ENCODE data around the gene CUL2. TPM values are rescaled to one million over a fixed set of nuclear protein-coding genes. Genes with fewer than 3 reads are reported as not detected.

CUL2 gene
- total and polyA plus RNA-seq, 2 of the 4 experiments (the other 2 are of a cell fraction): 18.9 to 36.6 TPM

DNA sequence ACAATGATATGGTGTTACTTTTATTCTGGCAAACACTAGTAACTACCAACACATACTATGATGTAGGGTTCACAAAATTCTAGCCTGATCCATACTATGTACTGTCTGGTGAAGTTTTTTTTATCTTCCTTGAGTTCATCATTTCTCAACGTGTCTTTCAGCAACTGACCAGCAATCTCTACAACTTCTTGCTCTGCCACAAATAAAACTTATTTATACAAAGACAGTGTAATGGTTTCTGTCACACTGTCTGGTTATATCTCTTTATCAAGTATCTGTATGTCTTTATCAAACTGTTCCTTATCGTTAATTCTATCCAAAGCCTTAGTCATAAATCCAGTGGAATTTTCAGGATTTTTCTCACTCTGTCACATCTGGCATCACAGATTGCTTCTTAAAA lies 69.7 kb downstream of the CUL2 start:
- Histone ChIP-seq H3K79me1 (ENCODE audit: low read depth in 1 of 2, low read length in 2 of 2) (peaks cover 0 to 5% of the 10 kb centered on the region in 2 experiments; a peak in 3 of 4 replicates), H3K27me3 (ENCODE audit: control insufficient read depth, insufficient read depth, low read length) (no peaks in the 10 kb centered on the region), H2BK15ac (ENCODE audit: low read depth, low read length) (no peak overlapping the region), H2BK120ac (ENCODE audit: low read depth, low read length) (no peak overlapping the region), H3K56ac (ENCODE audit: extremely low read depth, insufficient read depth, low read length) (no peak overlapping the region), H3K14ac (replicated peaks; ENCODE audit: low read depth, low read length) (no peak overlapping the region), H3K4me1 (ENCODE audit: control insufficient read depth, insufficient read depth, low read length) (no peaks in the 10 kb centered on the region), H4K5ac (ENCODE audit: low read depth, low read length) (no peak overlapping the region), H3K4me3 (ENCODE audit: insufficient read depth, low read depth, low read length) (no peak overlapping the region), H4K91ac (ENCODE audit: insufficient read depth, low read depth, low read length) (no peak overlapping the region), H2AK9ac (replicated peaks; ENCODE audit: low read depth, low read length, poor library complexity) (no peak overlapping the region), H3K18ac (ENCODE audit: low read depth, low read length) (no peak overlapping the region), H2BK20ac (ENCODE audit: low read depth, low read length) (no peak overlapping the region), H4K8ac (ENCODE audit: low read depth in 2 of 2, low read length in 2 of 2) (no peak overlapping the region), H3K9ac (ENCODE audit: low read depth, low read length) (no peak overlapping the region), H3K23ac (ENCODE audit: low read depth, low read length) (no peak overlapping the region), H2BK5ac (ENCODE audit: low read depth, low read length, poor library complexity, severe bottlenecking) (no peak overlapping the region), H3K36me3 (ENCODE audit: control insufficient read depth, insufficient read depth, low read length) (peaks cover 6% of the 10 kb centered on the region; the same call in 1 of the 2 replicates), H3K27ac (ENCODE audit: insufficient read depth, low read length) (no peak overlapping the region), H4K20me1 (ENCODE audit: insufficient read depth, low read length) (no peaks in the 10 kb centered on the region), H3K4ac (ENCODE audit: low read depth, low read length) (no peak overlapping the region), H3K9me3 (ENCODE audit: control insufficient read depth, insufficient read depth, low read length) (no peaks in the 10 kb centered on the region), H2AFZ (replicated peaks; ENCODE audit: low read length, poor library complexity) (no peak overlapping the region), H3K4me2 (ENCODE audit: low read depth, low read length) (no peak overlapping the region), H3K9me1 (ENCODE audit: insufficient read depth, low read length) (peaks cover 3% of the 10 kb centered on the region; the same call in 1 of the 2 replicates), H2AK5ac (ENCODE audit: low read depth, low read length) (no peak overlapping the region)
- in situ Hi-C loops (cut with MboI; ENCODE audit: low sequenced_read_pairs): loop anchor here (25.0 kb wide), 1 partner anchor 358 kb away; no protein-coding TSS in a partner anchor
- BruUV-seq (replicated peaks): no TSS peak
- intact Hi-C loops (cut with micrococcal nuclease): loop anchor here (10.0 kb wide), 1 partner anchor 206 kb away; the partner anchor contains the start of gene PARD3
- dilution Hi-C loops (cut with HindIII; ENCODE audit: low sequenced_read_pairs, unreplicated experiment): no loop called here
- no CpG with 5 or more reads among the region's 2 CpGs for WGBS, 2 experiments (ENCODE audit: extremely low coverage in 2 of 2, insufficient read length in 1 of 2)
- ChIA-PET CTCF (interaction anchor here (0.6 to 1.2 kb wide), 3 partner anchors 9 to 554 kb away, joined by 3 to 7 read pairs (median 3); no protein-coding TSS in a partner anchor), POLR2A (ENCODE audit: unreplicated experiment) (interaction anchor here (0.6 kb wide), 1 partner anchor 14 kb away, joined by 7 read pairs; no protein-coding TSS in a partner anchor)
- DNase-seq (no peak), ATAC-seq (ENCODE audit: low read depth) (no peak)
- TF ChIP-seq RCOR1 (IDR thresholded peaks at IDR 0.05; ENCODE audit: insufficient replicate concordance, low read length) (no peak), CTCF (conservative IDR thresholded peaks at IDR 0.05; ENCODE audit: low read depth, low read length) (no peak), MXI1 (IDR thresholded peaks at IDR 0.05; ENCODE audit: borderline replicate concordance, low read depth, low read length) (no peak), ELK1 (IDR thresholded peaks at IDR 0.05; ENCODE audit: borderline replicate concordance, low read depth, low read length) (no peak), FOS (IDR thresholded peaks at IDR 0.05; ENCODE audit: low read depth, low read length) (no peak), SMC3 (IDR thresholded peaks at IDR 0.05; ENCODE audit: low read depth, low read length) (no peak), NFE2L2 (IDR thresholded peaks at IDR 0.05; ENCODE audit: low read depth, low read length) (no peak)

Data from IMR-90 (cell line).